Effector CD4-positive, alpha-beta T cell (primary cell): ENCODE results near the gene LSM14B.
"Not testable (repeated sequence)": the region's sequence is repeated elsewhere in the genome, so short reads cannot be mapped to it uniquely, and the experiment has no call there.

ENCODE experiments used
- DNase-seq: peaks from one replicate; pipeline ENCODE4 v3.0.0-alpha.2; 2020
- total RNA-seq: gene quantifications from one replicate; lab custom pipeline; 2026; lab: John Stamatoyannopoulos, UW

Gene LSM14B
- 49.2 reads per million, percentile 68 among the genes with 10 or more reads in this experiment for total RNA-seq

DNA sequence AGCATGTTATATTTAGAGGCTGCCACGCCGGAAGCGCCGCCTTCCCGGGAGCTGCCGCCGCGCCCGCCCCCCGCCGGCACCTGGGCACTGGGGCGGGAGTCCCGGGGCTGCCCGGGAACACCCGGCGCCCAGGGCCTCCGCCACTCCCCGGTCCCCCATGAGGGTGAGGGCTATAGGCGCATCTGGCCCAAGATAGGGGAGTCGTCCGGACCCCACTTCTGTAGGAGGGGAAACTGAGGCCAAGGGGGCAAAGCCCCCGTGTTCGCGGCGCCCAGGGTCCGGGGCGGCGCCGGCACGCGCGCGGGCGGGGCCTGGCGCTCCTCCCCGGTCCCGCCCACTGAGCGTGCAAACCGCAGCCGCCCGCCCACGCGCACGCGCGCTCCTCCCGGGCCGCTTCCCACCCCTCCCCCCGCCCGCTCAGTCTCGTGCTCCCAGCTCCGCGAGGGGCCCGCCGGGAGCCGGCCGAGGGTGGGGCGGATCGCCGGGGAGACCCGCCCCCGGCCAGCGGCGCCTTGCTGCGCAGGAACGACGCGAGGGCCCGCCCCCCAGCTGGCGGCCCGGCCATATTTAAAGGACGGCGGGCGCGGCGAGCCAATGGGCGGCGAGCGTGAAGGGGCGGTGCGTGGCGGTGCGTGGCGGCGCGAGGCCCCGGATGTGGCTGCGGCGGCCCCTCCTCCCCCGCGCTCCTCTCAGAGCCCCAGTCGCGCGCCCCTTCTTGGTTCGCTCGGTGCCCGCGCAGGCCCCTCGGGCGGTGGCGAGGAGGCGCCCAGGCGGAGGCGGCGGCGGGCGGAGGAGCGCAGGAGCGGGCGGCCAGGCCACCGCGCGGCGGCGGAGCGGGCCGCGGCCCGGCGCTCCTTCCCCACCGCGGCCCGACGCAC, at the start of gene LSM14B:
TSS of gene LSM14B (plus strand) at position 700 of the 878 bp plus-strand sequence. CDS start 192 bp downstream, outside the sequence.
- peak; percentile 90 for DNase-seq

- no peak for DNase-seq
Measured at GRCh38 chr20:62073323-62073722, 49.0 kb upstream of the LSM14B start.

- no peak for DNase-seq
Measured at GRCh38 chr20:62079166-62079565, 43.1 kb upstream of the LSM14B start.

GRCh38 chr20:62080249-62080990, 41.9 kb upstream of the LSM14B start:
- DNase-seq = no peak

- DNase-seq = no peak
Measured at GRCh38 chr20:62083312-62083711, 39.0 kb upstream of the LSM14B start.

- DNase-seq = not testable (repeated sequence)
Measured at GRCh38 chr20:62084224-62084623, 38.1 kb upstream of the LSM14B start.

- no peak for DNase-seq
Measured at GRCh38 chr20:62085206-62085605, 37.1 kb upstream of the LSM14B start.

- no peak for DNase-seq
Measured at GRCh38 chr20:62087227-62087626, 35.0 kb upstream of the LSM14B start.

GRCh38 chr20:62087632-62088031, 34.6 kb upstream of the LSM14B start:
- DNase-seq = no peak

DNA sequence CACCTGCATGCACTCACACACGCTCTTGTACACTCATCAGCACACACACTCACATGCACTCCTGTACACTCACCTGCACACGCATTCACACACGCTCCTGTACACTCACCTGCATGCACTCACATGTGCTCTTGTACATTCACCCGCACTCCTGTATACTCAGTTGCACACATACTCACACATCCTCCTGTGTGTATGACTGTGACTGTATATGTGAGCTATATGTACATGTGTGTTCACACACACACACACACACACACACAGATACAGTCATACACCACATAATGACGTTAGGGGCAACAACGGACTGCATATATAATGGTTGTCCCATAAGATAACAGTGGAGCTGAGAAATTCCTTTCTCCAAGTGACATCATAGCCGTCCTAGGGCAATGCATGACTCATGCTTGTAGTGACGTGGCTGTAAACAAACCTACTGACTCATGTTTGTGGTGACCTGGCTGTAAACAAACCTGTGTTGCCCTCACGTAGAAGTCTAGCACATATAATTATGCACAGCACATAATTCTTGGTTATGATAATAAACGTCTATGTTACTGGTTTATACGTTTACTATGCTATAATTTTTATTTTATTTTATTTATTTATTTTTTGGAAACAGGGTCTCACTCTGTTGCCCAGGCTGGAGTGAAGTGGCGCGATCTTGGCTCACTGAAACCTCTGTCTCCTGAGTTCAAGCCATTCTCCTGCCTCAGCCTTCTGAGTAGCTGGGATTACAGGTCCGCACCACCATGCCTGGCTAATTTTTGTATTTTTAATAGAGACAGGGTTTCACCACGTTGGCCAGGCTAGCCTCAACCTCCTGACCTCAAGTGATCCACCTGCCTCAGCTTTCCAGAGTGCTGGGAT, 33.8 kb upstream of the LSM14B start:
- no peak for DNase-seq

DNA sequence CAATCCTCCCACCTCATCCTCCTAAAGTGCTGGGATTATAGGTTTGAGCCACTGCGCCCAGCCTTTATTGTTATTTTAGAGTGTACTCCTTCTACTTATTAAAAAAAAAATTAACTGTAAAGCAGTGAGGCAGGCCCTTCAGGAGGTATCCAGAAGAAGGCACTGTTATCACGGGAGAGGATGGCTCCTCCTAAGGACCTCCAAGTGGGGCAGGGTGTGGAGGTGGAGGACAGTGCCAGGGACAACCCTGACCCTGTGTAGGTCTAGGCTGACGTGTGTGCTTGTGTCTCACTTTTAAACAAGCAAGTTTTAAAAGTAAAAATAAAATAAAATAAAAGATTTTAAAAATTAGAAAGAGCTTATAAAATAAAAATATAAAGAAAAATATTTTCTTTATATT, 32.9 kb upstream of the LSM14B start:
- DNase-seq = no peak

GRCh38 chr20:62096421-62097380, 25.6 kb upstream of the LSM14B start:
- DNase-seq = no peak

DNA sequence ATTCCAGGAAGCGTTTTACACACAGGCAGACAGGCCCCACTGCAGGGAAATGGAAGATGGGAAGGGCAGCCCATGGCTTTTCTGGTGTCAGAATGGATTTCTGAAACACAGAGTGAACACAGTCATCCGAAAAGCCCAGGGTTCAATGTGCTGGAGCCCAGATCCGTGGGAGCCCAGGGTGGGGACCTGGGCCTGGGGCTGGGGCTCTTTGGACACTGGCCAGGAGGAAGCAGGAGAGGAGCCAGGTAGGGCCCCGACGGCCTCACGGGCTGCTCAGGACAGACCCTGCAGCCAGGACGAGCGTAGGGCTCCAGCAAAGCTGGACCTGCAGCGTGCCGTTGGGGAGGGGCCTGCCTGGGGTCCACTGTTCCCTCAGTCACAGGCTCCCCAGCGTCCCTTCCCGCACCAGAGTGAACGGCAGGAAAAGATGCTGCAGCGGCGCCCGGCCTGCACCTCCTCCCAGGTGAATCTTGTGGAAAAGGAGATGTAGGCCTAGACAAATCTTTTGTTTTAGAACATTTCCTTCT, 24.3 kb upstream of the LSM14B start:
- no peak for DNase-seq

DNA sequence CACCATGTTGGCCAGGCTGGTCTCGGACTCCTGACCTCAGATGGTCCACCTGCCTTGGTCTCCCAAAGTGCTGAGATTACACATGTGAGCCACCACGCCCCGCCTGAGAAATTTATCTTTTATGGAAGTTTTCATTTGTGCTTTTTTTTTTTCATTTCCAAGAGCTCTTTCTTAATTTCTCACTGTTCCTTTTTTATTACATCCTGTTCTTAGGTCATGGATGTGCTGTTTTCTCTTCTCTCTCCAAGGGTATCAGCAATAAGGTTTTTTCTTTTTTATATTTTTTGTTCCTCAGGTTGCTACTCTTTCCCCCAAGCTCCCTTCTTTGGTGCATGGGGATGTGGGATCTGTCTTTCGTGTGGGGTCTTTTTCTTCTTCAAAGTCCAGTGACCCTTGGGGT, 21.2 kb upstream of the LSM14B start:
- DNase-seq = no peak

DNA sequence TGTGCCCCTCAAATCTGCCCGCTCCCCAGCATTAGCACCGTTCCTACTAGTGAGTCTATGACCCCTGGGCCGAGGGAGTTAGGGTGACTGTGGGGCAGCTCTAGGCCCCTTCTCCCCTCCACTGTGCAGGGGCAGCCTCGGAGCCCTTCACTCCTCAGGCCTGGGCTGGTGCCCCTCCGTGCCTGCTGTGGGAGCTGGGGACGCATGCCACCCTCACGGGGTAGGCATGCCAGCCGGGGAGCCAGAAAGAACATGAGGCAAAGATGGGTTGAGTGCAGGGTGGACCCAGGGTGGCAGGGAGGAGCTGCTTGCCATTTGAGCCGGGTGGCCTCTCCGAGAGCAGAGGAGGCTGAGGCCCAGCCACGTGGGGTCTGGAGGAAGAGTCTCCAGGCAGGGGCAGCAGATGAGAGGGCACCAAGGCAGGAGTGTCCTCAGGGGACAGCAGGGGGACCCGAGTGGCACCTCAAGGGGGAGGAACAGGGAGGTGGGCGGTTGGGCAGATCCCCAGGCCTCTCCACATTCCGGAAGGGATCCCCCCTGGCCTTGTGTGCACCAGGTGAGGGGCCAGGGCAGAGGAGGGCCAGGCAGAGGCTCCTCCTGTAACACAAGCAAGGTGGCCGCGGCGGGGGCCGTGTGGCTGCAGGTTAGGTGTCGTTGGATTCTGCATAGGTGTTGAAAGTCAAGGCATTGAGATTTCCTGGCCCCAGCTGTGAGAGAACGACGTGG, 18.6 kb upstream of the LSM14B start:
- DNase-seq = no peak

DNA sequence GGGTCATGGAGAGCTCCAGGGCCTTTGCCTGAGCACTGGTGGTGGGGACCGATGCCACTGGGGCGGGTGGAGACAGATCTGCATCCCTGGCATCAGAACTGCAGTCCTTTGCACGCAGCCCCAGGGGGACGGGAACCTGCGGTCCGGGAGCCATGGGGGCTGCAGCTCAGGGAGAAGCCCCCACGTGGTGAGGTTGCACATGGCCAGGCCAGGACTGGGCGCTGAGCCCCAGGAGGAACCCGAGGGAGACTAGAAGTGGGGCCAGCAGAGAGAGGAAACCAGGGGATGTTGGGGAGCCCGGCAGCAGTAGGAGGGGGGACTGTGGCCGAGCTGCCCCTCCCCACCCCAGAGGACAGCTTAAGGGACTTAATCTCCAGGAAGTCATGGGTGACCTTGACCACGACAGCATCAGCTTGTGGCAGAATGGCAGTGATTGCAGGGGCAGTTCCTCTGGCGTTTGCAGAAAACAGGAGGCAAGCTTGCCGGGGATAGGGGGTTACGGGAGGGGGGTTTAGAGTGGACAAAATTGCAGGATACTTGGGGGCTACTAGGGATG, 18.0 kb upstream of the LSM14B start:
- DNase-seq = no peak

DNA sequence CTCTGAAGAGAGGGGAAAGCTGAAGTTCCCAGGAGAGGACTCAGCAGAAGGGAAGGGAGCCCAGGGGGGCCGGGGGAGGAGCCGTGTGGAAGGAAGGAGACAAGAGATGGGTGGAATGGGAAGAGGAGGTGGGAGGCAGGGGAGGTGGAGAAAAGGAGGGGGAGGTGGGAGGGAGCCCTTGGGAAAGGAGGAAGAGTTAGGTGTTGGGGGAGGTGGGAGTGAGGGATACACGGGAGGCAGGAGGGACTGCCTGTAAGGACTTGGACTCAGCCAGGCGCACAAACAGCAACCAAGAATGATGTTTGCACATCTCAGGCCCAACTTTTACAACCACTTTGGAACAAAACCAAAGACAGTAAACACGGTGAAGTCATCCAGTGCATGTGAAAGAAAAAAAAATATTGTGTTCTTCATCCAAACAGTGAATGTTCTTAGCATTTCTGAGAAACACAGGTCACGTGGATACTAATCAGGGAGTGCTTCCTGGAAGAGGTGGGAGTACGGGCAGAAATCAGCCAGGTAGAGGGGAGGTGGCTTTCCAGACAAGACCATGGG, 17.4 kb upstream of the LSM14B start:
- DNase-seq = no peak

- no peak for DNase-seq
Measured at GRCh38 chr20:62105592-62105991, 16.7 kb upstream of the LSM14B start.

- DNase-seq = no peak
Measured at GRCh38 chr20:62111148-62111547, 11.1 kb upstream of the LSM14B start.

- DNase-seq = no peak
Measured at GRCh38 chr20:62112368-62112767, 9.9 kb upstream of the LSM14B start.
